Skeletal muscle satellite cell (primary cell): ENCODE measurements around the gene FANCD2OS.
"Not testable (repeated sequence)": the region's sequence is repeated elsewhere in the genome, so short reads cannot be mapped to it uniquely, and the experiment has no call there.

ENCODE experiments used
- H3K27me3 ChIP-seq: 2 replicates; pipeline ENCODE4 v1.7.0; 2013; ENCODE audit warnings: low read length; ENCODE audit not compliant: control insufficient read depth, insufficient read depth
- H3K36me3 ChIP-seq: 2 replicates; pipeline ENCODE4 v1.7.0; 2013; ENCODE audit warnings: mild to moderate bottlenecking, control low read depth, low read length; ENCODE audit not compliant: insufficient read depth
- H3K4me1 ChIP-seq: 2 replicates; pipeline ENCODE4 v1.7.0; 2013; ENCODE audit warnings: low read length; ENCODE audit not compliant: control insufficient read depth, insufficient read depth
- H3K4me2 ChIP-seq: 2 replicates; pipeline ENCODE4 v1.7.0; 2013; ENCODE audit warnings: mild to moderate bottlenecking, low read length
- H3K4me3 ChIP-seq: 2 replicates; pipeline ENCODE4 v1.7.0; 2013; ENCODE audit warnings: low read length
- H3K9ac ChIP-seq: 2 replicates; pipeline ENCODE4 v1.7.0; 2013; ENCODE audit warnings: mild to moderate bottlenecking, low read depth, low read length, moderate library complexity
- H3K9me3 ChIP-seq: replicated peaks from 2 replicates; pipeline ENCODE4 v1.7.0; 2013; ENCODE audit warnings: mild to moderate bottlenecking, control low read depth, low read length

FANCD2OS gene

DNA sequence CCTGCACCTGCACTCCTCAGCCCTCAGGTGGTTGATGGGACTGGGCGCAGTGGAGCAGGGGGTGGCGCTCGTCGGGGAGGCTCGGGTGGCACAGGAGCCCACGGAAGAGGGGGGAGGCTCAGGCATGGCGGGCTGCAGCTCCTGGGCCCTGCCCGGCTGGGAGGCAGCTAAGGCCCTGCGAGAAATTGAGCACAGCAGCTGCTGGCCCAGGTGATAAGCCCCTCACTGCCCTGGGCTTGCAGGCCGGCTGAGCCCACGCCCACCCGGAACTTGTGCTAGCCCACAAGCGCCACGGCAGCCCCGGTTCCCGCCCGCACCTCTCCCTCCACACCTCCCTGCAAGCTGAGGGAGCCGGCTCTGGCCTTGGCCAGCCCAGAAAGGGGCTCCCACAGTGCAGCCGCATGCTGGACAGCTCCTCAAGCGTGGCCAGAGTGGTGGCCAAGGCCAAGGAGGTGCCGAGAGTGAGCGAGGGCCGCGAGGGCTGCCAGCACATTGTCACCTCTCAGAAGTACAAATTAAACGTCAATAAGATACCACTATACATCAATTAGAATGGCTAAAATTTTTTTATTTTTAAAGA, 28.5 kb upstream of the FANCD2OS start:
- H3K4me1 ChIP-seq, result no peaks in the 10 kb centered on the region
- no peaks in the 10 kb centered on the region for H3K36me3 ChIP-seq
- no peak overlapping the region for H3K4me2 ChIP-seq

DNA sequence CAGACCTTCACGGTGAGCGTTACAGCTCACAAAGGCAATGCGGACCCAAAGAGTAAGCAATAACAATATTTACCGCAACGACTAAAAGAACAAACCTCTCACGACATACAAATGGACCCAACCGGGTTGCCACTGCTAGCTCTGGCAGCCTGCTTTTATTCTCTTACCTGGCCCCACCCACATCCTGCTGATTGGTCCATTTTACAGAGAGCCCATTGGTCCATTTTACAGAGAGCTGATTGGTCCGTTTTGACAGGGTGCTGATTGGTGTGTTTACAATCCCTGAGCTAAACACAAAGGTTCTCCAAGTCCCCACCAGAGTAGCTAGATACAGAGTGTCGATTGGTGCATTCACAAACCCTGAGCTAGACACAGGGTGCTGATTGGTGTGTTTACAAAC, 27.8 kb upstream of the FANCD2OS start:
- not testable (repeated sequence) for H3K4me1 ChIP-seq, H3K27me3 ChIP-seq, H3K4me3 ChIP-seq, H3K36me3 ChIP-seq, H3K4me2 ChIP-seq, H3K9ac ChIP-seq, H3K9me3 ChIP-seq

More for the DNA sequence above, 28.5 kb upstream of the FANCD2OS start:
- H3K27me3 ChIP-seq, result no peaks in the 10 kb centered on the region
- H3K9ac ChIP-seq, result no peak overlapping the region
- no peak overlapping the region for H3K4me3 ChIP-seq
- H3K9me3 ChIP-seq, result no peaks in the 10 kb centered on the region

DNA sequence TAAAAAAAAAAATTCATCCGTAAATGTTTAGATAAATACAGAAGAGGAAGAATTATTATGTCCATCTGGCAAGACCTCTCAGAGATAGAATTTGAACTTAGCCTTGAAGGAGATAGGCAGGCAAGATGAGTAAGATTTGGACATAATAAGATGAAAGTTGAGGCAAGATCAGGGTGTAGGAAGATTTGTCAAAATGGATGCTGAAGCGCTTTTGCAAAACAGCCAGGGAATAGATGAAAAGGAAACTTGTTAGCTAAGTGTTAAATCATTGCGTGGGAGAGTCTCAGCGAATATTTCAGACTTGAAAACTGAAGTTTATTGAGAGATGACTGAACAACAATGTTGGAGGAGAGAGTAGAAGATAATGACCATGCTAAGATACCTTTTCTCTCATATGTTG, 14.7 kb upstream of the FANCD2OS start:
- H3K9me3 ChIP-seq, result no peaks in the 10 kb centered on the region
- H3K9ac ChIP-seq, result no peak overlapping the region
- no peaks in the 10 kb centered on the region for H3K27me3 ChIP-seq
- H3K4me2 ChIP-seq, result no peak overlapping the region
- H3K4me1 ChIP-seq, result no peaks in the 10 kb centered on the region
- H3K4me3 ChIP-seq, result no peak overlapping the region
- H3K36me3 ChIP-seq, result peaks cover 34% of the 10 kb centered on the region

DNA sequence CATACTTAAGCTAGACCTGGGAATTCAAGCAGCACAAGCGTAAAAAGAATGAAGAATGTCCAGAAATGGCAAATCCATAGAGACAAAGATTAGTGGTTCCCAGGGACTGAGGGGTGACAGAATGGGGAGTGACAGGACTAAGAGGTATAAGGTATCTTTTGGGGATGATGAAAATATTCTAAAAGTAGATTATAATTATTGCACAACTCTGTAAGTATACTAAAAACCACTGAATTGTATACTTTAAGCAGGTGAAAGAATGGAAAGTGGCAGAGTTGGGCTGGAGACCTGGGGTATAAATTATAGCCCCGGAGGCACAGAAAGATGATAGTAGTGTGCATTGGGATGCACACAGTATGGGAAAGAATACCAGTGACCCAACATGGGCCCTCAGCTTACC, 13.0 kb upstream of the FANCD2OS start:
- H3K4me1 ChIP-seq, result peaks cover 8% of the 10 kb centered on the region
- H3K9me3 ChIP-seq, result no peaks in the 10 kb centered on the region
- no peak overlapping the region for H3K4me2 ChIP-seq
- H3K27me3 ChIP-seq, result no peaks in the 10 kb centered on the region
- H3K9ac ChIP-seq, result no peak overlapping the region
- peaks cover 20% of the 10 kb centered on the region for H3K36me3 ChIP-seq
- H3K4me3 ChIP-seq, result no peak overlapping the region

DNA sequence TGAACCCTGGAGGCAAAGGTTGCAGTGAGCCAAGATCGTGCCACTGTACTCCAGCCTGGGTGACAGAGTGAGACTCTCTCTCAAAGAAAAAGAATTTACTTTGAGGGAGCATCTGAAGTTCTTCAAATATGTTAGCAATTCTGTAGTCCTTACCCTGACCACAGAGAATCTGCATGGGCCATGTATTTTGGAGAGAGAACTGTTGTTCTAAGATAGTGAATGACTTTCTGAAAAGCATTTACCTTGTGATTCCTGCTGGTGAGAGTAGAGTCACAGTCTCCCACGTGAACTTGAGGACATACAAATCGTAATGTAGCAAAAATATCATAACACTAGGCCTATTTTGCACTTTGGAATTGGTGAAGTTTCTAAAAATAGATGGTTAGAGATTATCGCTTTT, 11.3 kb upstream of the FANCD2OS start:
- Histone ChIP-seq H3K4me1 (peaks cover 8% of the 10 kb centered on the region), H3K4me2 (no peak overlapping the region), H3K27me3 (no peaks in the 10 kb centered on the region), H3K9ac (no peak overlapping the region), H3K36me3 (peaks cover 9% of the 10 kb centered on the region), H3K9me3 (no peaks in the 10 kb centered on the region), H3K4me3 (no peak overlapping the region)

DNA sequence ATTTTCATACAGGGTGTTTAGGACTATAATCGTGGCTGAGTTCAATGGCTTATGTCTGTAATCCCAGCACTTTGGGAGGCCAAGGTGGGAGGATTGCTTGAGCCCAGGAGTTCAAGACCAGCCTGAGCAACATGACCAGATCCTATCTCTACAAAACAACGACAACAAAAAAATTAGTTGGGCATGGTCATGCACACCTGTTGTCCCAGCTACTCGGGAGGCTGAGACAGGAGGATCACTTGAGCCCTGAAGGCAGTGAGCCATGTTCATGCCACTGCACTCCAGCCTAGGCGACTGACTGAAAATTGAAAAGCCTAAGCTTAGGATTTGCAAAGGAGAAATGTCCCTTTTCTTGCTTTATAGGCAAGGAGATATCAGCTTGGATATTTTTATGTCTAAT, 8.9 kb upstream of the FANCD2OS start:
- peak overlapping the region; percentile 93 for H3K4me3 ChIP-seq
- H3K27me3 ChIP-seq, result no peaks in the 10 kb centered on the region
- H3K36me3 ChIP-seq, result peaks cover 8% of the 10 kb centered on the region
- no peaks in the 10 kb centered on the region for H3K9me3 ChIP-seq
- H3K4me2 ChIP-seq, result peak overlapping the region; percentile 90
- peaks cover 8% of the 10 kb centered on the region for H3K4me1 ChIP-seq
- peak overlapping the region; percentile 87 for H3K9ac ChIP-seq

DNA sequence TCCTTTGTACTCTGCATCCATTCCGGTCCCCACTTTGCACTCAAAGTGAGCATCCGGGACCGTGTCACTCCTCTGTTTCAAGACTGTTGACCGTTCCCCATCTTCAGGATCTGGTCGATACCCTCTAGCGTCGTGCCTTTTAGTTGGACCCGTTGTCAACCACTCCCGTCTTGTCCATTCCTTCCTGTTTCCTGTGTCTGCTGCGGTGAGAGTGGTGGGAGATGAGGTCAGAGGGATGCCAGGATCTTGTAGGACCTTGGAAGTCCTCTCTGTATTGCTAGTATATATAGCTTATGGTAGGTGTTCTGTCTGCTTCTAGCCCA, 8.0 kb upstream of the FANCD2OS start:
- Histone ChIP-seq H3K4me3 (peak overlapping the region; percentile 93), H3K36me3 (peaks cover 8% of the 10 kb centered on the region), H3K9me3 (no peaks in the 10 kb centered on the region), H3K4me2 (peak overlapping the region; percentile 90), H3K4me1 (peaks cover 8% of the 10 kb centered on the region), H3K27me3 (no peaks in the 10 kb centered on the region), H3K9ac (peak overlapping the region; percentile 87)

DNA sequence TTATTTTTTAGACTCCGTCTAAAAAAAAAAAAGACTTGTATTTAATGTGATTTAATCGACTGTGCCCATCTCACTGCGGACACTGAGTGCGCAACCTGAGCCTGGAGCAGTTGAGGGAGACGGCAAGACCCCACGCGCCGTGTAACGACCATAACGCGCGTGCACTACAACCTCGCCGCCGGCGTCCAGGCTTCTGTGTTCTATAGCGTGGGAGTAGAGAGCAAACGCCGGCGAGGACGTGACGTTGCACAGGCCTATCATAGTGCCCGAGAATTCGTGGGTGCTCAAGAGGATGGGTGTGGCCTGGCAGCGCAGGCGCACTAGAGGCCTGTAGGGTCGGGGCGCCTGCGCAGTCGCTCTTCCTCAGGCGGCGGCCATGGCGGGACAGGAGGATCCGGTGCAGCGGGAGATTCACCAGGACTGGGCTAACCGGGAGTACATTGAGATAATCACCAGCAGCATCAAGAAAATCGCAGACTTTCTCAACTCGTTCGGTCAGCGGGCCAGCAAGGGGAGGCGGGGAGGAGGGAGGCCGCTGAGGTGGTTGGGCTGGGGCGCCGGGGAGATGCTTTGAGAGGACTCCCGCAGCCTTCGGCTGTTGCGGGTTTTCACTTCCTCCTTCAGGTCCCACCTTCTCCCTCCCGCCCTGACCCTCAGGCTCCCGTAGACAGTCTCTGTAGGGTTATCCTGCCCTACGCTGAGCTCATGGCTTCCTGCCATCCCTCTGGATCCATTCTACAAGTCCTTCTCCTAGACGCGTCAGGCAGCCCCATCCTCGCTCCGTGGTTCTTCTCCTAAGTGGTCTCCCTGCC, 7.5 kb upstream of the FANCD2OS start, which contains the start of gene BRK1:
Gene BRK1 (plus strand): TSS at position 350 of the 812 bp plus-strand sequence. CDS start 27 bp downstream, at position 377.
- peak within 1 kb of the TSS; percentile 95 for H3K4me2 ChIP-seq
- H3K4me3 ChIP-seq, result peak within 1 kb of the TSS; percentile 93
- H3K36me3 ChIP-seq, result peaks cover 8% of the 10 kb centered on the region
- H3K9me3 ChIP-seq, result no peaks in the 10 kb centered on the region
- H3K9ac ChIP-seq, result peak within 1 kb of the TSS; percentile 87
- peaks cover 8% of the 10 kb centered on the region for H3K4me1 ChIP-seq
- no peaks in the 10 kb centered on the region for H3K27me3 ChIP-seq

DNA sequence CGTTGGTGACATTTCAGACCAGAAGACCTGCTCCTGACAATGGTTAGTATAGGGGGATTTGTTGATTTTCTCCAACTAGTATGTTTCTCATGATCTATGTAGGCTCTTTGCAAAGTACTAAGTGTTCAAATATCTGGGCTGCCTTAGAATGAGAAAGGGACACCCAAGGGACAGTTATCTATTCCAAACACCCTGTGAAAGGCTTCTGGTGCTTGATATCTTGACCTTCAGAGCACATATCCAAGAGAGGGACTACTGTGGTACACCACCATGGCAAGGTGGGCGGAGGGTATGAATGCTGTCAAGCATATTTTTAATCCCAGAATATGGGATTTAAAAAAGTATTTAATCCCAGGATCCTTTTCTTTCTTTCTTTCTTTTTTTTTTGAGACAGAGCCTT, 1.1 kb downstream of the FANCD2OS start:
- H3K4me1 ChIP-seq, result no peaks in the 10 kb centered on the region
- no peak overlapping the region for H3K4me3 ChIP-seq
- no peak overlapping the region for H3K4me2 ChIP-seq
- no peaks in the 10 kb centered on the region for H3K9me3 ChIP-seq
- no peak overlapping the region for H3K9ac ChIP-seq
- no peaks in the 10 kb centered on the region for H3K27me3 ChIP-seq
- no peaks in the 10 kb centered on the region for H3K36me3 ChIP-seq

DNA sequence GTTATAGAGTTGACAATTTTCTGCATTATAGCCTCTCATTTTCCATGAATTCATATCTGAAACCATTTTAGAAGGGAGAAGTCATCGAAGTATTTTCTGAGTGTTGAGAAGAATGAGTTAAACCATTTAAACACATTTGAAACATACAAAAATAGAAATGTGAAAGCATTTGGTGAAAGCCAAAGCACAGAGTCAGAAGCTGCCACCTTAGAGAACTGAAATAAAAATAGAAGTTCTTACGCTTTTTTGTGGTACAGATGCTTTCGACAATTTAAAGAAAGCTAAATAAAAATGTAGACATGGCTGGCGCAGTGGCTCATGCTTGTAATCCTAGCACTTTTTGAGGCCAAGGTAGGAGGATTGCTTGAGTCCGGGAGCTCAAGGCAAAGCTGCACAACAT, 9.0 kb downstream of the FANCD2OS start:
- Histone ChIP-seq H3K4me3 (no peak overlapping the region), H3K4me1 (no peaks in the 10 kb centered on the region), H3K9me3 (no peaks in the 10 kb centered on the region), H3K9ac (no peak overlapping the region), H3K36me3 (peaks cover 8% of the 10 kb centered on the region), H3K4me2 (no peak overlapping the region), H3K27me3 (no peaks in the 10 kb centered on the region)

DNA sequence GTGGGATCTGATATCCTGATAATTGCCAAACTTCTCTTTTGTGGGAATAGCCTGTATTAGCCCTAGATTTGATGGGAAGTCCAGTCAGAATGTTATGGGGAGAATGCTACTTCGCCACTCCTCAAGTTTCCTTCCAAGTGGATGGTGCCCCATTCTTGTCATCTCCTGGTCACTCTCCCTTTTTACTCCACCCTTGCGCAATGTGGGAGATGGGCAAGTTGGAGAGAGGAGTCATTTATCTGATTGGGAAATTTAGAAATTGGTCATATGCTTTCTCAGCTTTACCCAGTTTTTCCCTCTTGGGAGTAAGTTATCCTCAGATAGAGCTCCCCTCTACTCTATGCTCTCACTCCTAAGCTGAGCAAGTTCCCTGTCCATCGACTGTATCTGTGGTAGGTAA, 14.4 kb downstream of the FANCD2OS start:
- Histone ChIP-seq H3K4me2 (no peak overlapping the region), H3K4me1 (no peaks in the 10 kb centered on the region), H3K27me3 (no peaks in the 10 kb centered on the region), H3K4me3 (no peak overlapping the region), H3K9ac (no peak overlapping the region), H3K36me3 (peaks cover 15% of the 10 kb centered on the region), H3K9me3 (no peaks in the 10 kb centered on the region)

DNA sequence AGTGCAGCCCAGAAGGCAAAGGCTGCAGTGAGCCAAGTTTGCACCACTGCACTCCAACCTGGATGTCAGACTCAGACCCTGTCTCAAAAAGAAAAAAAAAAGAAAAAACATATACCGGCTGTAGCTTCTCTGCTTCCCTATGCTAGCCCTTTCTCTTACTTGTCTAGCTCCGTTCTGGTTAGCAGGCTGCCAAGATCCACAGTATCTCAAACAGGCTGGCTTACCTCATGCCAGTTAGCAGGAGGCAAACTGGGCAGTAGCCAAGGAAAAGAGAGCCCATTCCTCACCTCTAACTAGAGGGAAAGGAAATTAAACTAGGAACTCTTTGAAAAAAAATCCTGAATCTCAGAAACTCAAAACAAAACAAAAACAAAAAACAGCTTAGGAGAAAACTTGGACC, 16.7 kb downstream of the FANCD2OS start:
- not testable (repeated sequence) for H3K4me3 ChIP-seq, H3K4me1 ChIP-seq, H3K4me2 ChIP-seq, H3K27me3 ChIP-seq, H3K9me3 ChIP-seq, H3K9ac ChIP-seq
- peaks cover 11% of the 10 kb centered on the region for H3K36me3 ChIP-seq
